HUES64 (cell line): Measurements from ENCODE around the gene INHBB. TPM values are rescaled to one million over a fixed set of nuclear protein-coding genes. Genes with fewer than 3 reads are reported as not detected.

Source experiments
- H3K27ac ChIP-seq: 2 replicates; pipeline ENCODE4 v1.7.0; 2013; ENCODE audit warnings: low read depth, low read length, inconsistent platforms
- H3K27me3 ChIP-seq: 2 replicates; pipeline ENCODE4 v1.6.1; 2013; ENCODE audit warnings: mild to moderate bottlenecking, low read length; ENCODE audit not compliant: insufficient read depth
- H3K36me3 ChIP-seq: 2 replicates; pipeline ENCODE4 v1.6.1; 2013; ENCODE audit warnings: mild to moderate bottlenecking, low read length; ENCODE audit not compliant: insufficient read depth
- H3K4me1 ChIP-seq: 2 replicates; pipeline ENCODE4 v1.6.1; 2013; ENCODE audit warnings: mild to moderate bottlenecking, low read length, moderate library complexity; ENCODE audit not compliant: insufficient read depth
- H3K4me3 ChIP-seq: 2 replicates; pipeline ENCODE4 v1.5.1; 2013; ENCODE audit warnings: mild to moderate bottlenecking, low read length, moderate library complexity
- H3K9ac ChIP-seq: 2 replicates; pipeline ENCODE4 v1.6.1; 2013; ENCODE audit warnings: mild to moderate bottlenecking, low read depth, low read length
- H3K9me3 ChIP-seq: 2 replicates; pipeline ENCODE4 v1.6.1; 2013; ENCODE audit warnings: low read depth, low read length; ENCODE audit not compliant: insufficient read depth
- WGBS: fragments of 150-250, 120-280 bp; methylation state at CpG from one replicate; pipeline ENCODE4 v1.1.7; 2013; ENCODE audit warnings: missing lambda C conversion rate; 5-methylcytosine and 5-hydroxymethylcytosine counted together
- polyA plus RNA-seq, 2 experiments: library from polyadenylated mRNA; stranded (reverse); fragments of 50-300 nt; gene quantifications; one replicate each; pipeline ENCODE4 v1.2.3, GENCODE V29; 2013

INHBB gene
- polyA plus RNA-seq (2013, experiment 1 of 2) = 0.10 TPM
- polyA plus RNA-seq (2013, experiment 2 of 2) = 0.13 TPM

DNA sequence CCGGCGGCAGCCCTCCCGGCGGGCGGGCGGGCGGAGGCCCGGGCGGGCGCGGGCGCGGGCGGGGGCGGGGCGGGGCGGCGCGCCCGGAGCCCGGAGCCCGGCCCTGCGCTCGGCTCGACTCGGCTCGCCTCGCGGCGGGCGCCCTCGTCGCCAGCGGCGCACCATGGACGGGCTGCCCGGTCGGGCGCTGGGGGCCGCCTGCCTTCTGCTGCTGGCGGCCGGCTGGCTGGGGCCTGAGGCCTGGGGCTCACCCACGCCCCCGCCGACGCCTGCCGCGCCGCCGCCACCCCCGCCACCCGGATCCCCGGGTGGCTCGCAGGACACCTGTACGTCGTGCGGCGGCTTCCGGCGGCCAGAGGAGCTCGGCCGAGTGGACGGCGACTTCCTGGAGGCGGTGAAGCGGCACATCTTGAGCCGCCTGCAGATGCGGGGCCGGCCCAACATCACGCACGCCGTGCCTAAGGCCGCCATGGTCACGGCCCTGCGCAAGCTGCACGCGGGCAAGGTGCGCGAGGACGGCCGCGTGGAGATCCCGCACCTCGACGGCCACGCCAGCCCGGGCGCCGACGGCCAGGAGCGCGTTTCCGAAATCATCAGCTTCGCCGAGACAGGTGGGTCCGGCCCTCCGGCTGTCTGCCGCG, at the start of gene INHBB:
TSS of gene INHBB (plus strand) at position 111 of the 641 bp plus-strand sequence. CDS start at position 164, 53 bp downstream.
- H3K9me3 ChIP-seq = no peaks in the 10 kb centered on the region
- H3K27ac ChIP-seq = no peak within 1 kb of the TSS
- 2% methylated on average over 99 of the region's 99 CpGs for WGBS
- H3K27me3 ChIP-seq = peaks cover 98% of the 10 kb centered on the region
- H3K4me3 ChIP-seq = peak within 1 kb of the TSS; percentile 36
- no peak within 1 kb of the TSS; the same call in 1 of the 2 replicates for H3K9ac ChIP-seq
- H3K4me1 ChIP-seq = peaks cover 22% of the 10 kb centered on the region
- no peaks in the 10 kb centered on the region for H3K36me3 ChIP-seq

DNA sequence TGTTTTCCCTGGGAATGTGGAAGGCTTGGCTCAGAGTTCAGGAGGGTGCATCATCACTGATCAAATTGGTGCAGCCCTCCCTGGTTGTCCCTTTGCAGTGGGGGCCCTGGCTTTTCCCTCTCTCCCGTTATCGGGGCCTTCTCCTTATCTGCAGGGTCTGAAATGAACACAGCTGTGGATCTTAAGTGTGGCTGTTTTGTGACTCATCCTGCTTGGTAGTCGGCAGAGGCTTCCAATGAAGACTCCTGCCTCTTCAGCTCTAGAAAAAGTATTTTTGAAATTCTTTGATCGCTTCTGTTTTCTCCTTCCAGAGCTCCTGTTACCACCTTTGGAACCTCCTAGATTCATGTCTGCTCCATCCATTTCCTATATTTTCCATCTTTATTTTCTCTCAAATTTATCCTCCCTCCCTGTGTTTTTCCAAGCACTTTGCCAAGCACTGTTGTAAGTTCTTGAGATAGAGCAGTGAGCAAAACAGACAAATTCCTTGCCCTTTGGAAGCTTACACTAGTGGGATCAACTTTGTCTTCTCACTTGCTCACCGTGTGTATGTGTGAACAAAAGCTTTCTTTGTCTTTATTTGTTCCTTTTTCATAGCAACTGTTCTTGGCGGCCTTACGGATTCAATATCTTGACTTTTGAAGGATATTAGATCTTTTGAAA, 47.6 kb upstream of the INHBB start:
- peaks cover 9% of the 10 kb centered on the region for H3K4me1 ChIP-seq
- H3K27ac ChIP-seq = no peak overlapping the region
- no peak overlapping the region for H3K9ac ChIP-seq
- no peak overlapping the region for H3K4me3 ChIP-seq
- 91% methylated on average over 5 of the region's 7 CpGs for WGBS
- H3K9me3 ChIP-seq = no peaks in the 10 kb centered on the region
- no peaks in the 10 kb centered on the region for H3K27me3 ChIP-seq
- H3K36me3 ChIP-seq = no peaks in the 10 kb centered on the region; the same call in 1 of the 2 replicates

DNA sequence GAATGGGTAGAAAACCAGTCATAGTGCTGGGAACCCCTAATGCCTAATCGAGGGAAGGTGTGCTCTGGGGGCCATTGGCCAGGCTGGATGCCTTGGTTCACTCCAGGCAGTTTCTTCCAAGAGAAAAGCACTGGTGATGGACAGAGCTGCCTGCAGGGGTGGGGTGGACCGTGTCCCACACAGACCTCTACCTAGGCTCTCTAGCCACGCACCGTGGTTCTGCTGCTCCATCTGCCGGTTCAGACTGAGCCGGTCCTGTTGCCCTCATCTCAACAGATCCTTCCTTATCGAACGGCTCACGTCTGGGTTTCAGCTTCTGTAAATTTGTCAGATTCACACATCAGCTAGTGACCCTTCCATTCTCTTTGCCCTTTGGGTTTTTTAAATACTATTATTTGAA, 46.9 kb upstream of the INHBB start:
- Histone ChIP-seq H3K27ac (no peak overlapping the region), H3K4me1 (peaks cover 2% of the 10 kb centered on the region; the same call in 1 of the 2 replicates)

DNA sequence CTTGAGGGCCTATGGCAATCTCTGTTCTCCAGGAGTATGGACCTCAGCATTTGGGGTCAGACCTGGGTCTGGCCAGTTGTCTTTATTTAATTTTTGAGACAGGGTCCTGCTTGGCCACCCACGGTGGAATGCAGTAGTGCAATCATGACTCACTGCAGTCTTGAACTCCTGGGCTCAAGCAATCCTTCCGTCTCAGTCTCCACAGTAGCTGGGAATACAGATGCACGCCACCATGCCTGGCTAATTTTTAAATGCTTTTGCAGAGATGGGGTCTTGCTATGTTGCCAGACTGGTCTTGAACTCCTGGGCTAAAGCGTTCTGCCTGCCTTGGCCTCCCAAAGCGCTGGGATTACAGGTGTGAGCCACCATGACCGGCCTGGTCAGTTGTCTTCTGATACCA, 46.4 kb upstream of the INHBB start:
- Histone ChIP-seq H3K9me3 (no peaks in the 10 kb centered on the region), H3K4me1 (no peaks in the 10 kb centered on the region)
- WGBS = 93% methylated on average over 6 of the region's 6 CpGs

More for the DNA sequence above, 46.9 kb upstream of the INHBB start:
- WGBS = 97% methylated on average over 9 of the region's 9 CpGs
- Histone ChIP-seq H3K4me3 (no peak overlapping the region), H3K27me3 (no peaks in the 10 kb centered on the region), H3K9ac (no peak overlapping the region), H3K36me3 (no peaks in the 10 kb centered on the region; the same call in 1 of the 2 replicates), H3K9me3 (no peaks in the 10 kb centered on the region)

DNA sequence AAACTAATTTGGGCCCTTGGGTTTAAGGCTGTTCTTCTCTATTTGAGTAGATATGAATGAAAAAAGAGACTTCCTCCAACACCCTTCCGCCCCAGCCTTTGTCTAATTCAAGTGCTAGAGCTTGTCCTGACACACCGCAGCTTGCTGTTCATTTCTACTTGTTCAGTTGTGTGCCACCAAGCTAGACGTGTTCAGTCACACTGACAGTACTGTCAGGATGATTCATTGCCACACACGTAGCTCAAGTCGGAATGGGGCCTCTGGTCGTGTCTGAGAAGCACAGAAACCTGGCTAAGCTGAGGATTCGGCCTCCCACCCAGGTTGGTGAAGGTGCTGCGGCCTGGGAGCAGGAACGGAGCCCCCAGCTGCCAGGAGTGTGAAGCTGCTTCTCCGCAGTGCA, 45.6 kb upstream of the INHBB start:
- WGBS = 92% methylated on average over 10 of the region's 10 CpGs
- Histone ChIP-seq H3K4me1 (no peaks in the 10 kb centered on the region), H3K4me3 (no peak overlapping the region), H3K36me3 (no peaks in the 10 kb centered on the region), H3K27me3 (no peaks in the 10 kb centered on the region), H3K9ac (no peak overlapping the region), H3K27ac (no peak overlapping the region), H3K9me3 (no peaks in the 10 kb centered on the region)

More for the DNA sequence above, 46.4 kb upstream of the INHBB start:
- Histone ChIP-seq H3K27me3 (no peaks in the 10 kb centered on the region), H3K36me3 (no peaks in the 10 kb centered on the region; the same call in 1 of the 2 replicates), H3K27ac (no peak overlapping the region), H3K4me3 (no peak overlapping the region), H3K9ac (no peak overlapping the region)

DNA sequence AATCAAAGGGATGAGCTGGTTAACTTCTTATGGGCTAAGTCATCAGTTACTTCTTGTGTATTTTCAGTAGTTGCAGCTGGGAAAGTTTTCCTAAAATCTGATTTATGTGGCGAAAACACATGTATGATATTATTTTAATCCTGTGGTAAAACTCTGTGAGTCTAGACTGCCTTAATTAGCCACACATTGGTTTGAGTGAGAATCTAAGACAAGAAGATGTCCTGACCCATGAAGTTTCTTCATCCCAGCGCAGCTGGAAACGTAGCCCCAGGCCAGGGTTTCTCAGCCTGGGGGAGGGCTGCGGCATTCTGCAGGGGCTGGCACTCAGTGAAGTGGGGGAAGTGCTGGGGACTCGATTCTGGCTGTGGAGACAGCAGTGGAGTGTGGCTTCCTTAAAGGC, 44.7 kb upstream of the INHBB start:
- WGBS = 85% methylated on average over 5 of the region's 5 CpGs
- no peak overlapping the region for H3K9ac ChIP-seq
- no peak overlapping the region for H3K4me3 ChIP-seq
- no peaks in the 10 kb centered on the region for H3K27me3 ChIP-seq
- no peaks in the 10 kb centered on the region for H3K4me1 ChIP-seq
- H3K36me3 ChIP-seq = no peaks in the 10 kb centered on the region
- no peaks in the 10 kb centered on the region for H3K9me3 ChIP-seq
- H3K27ac ChIP-seq = no peak overlapping the region

DNA sequence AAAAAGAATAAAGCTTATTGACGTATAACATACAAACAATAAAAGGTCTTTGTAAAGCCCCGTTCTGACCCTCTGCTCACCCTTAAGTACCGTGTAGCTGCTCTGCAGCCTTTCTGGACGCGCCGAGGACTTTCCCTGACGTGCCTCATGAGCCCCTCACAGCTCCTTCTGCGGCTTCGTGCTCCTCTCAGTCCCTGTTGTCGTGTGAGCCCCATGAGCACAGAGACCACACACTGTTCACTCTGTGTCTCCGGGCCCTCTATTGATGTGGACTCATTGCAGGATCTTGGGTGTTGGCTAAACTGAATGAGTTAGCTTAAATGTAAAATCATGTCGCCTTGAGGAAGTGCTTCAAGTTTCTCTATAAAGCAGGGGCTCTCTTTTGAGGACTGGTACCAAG, 43.6 kb upstream of the INHBB start:
- H3K27me3 ChIP-seq = no peaks in the 10 kb centered on the region
- WGBS = 93% methylated on average over 12 of the region's 12 CpGs
- H3K27ac ChIP-seq = no peak overlapping the region
- no peak overlapping the region for H3K9ac ChIP-seq
- H3K4me3 ChIP-seq = no peak overlapping the region
- H3K9me3 ChIP-seq = no peaks in the 10 kb centered on the region
- no peaks in the 10 kb centered on the region for H3K4me1 ChIP-seq
- no peaks in the 10 kb centered on the region for H3K36me3 ChIP-seq

DNA sequence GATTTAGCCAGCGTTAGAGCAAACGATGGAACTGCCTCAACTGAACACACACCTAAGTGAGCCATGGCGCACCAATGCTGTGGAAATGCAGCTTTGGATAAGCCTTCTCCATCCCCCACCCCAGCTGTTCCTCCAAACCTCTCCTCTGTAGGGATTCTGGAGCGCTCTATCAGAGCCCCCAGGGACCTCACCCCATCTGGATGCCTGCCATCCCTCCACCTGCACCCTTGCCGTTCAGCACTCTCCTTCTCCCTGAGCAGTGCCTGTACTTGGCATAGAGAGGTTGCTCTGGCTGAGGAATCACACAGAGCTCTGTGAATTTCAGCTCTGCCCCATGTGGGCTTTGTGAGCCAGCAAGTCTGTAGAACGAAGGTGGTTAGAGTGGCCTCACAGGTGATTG, 42.8 kb upstream of the INHBB start:
- Histone ChIP-seq H3K27ac (no peak overlapping the region), H3K9me3 (no peaks in the 10 kb centered on the region), H3K4me3 (no peak overlapping the region), H3K36me3 (no peaks in the 10 kb centered on the region), H3K9ac (no peak overlapping the region), H3K27me3 (no peaks in the 10 kb centered on the region), H3K4me1 (no peaks in the 10 kb centered on the region)
- WGBS = 94% methylated on average over 6 of the region's 6 CpGs

DNA sequence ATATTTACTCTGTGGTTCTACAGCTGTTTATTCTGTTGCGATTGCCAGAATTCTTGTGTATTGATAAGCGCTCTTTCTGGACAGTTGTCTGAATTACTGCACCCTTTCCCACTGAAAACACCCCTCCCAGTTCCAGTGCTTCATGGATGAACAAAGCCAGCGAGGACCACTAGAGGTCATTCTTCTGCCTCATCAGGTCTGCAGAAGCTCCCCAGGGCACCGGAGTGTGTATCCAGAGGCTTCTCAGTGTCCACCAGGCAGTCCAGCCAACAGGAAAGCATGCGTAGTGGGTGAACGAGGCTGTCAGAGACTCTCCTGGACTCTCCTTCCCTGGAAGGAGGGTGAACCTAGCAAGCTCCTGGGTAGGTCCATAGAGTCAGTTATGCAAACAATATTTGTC, 40.6 kb upstream of the INHBB start:
- peaks cover 3% of the 10 kb centered on the region; the same call in 1 of the 2 replicates for H3K4me1 ChIP-seq
- no peak overlapping the region for H3K9ac ChIP-seq
- H3K36me3 ChIP-seq = no peaks in the 10 kb centered on the region
- 88% methylated on average over 6 of the region's 6 CpGs for WGBS
- no peak overlapping the region for H3K27ac ChIP-seq
- H3K27me3 ChIP-seq = no peaks in the 10 kb centered on the region; the same call in 1 of the 2 replicates
- no peaks in the 10 kb centered on the region for H3K9me3 ChIP-seq
- no peak overlapping the region for H3K4me3 ChIP-seq

DNA sequence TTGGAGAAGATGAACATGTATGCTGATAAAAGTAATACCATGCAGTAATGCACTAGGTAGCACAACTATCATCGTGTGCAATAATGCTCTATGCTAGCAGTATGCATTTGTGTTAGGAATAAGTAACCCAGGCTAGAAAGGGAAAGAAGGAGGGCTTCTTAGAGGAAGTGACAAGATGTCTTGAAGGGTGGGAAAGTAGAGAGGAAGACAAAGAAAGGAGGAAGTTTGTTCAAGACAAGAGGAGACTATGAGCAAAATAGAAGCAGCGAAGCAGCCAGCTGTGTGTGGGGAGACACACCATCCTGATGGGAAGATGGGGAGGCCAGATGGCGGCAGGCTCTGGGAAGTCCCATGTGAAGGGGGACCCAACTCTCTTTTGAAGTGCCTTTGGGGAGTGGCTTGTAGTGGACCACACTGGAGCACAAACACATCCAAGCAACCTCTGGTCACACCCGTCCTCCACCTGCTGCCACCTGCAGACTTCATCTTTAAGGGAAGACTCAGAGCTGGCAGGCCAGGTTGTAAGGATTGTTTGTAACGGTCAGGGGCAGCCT, 39.9 kb upstream of the INHBB start:
- Histone ChIP-seq H3K9ac (no peak overlapping the region), H3K4me3 (no peak overlapping the region), H3K27me3 (peaks cover 5% of the 10 kb centered on the region), H3K27ac (no peak overlapping the region), H3K36me3 (no peaks in the 10 kb centered on the region), H3K9me3 (no peaks in the 10 kb centered on the region), H3K4me1 (peaks cover 5% of the 10 kb centered on the region)
- WGBS = 94% methylated on average over 5 of the region's 5 CpGs

DNA sequence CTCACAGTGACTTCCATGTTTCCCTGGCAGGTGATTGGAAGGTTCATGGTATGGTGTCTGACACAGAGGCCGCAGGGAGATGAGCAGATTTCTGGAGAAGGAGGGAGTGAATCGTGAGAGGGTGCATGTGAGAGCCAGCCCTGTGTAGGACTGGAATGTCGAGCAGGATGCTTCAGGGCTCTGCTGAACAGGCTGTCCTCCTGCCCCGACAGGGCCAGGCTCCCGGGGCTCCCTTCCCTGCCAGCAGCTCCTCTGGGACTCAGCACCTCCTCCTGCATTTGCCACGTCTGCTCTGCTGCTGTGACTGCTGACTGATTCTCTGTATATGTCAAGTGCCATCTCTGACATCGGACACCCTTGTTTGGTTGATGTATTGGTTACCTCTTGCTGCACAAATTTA, 38.5 kb upstream of the INHBB start:
- Histone ChIP-seq H3K27ac (no peak overlapping the region), H3K4me1 (peaks cover 5% of the 10 kb centered on the region), H3K9ac (no peak overlapping the region), H3K4me3 (no peak overlapping the region), H3K9me3 (no peaks in the 10 kb centered on the region), H3K27me3 (peaks cover 18% of the 10 kb centered on the region), H3K36me3 (no peaks in the 10 kb centered on the region)
- WGBS = 83% methylated on average over 6 of the region's 7 CpGs
